Immature natural killer cell (primary cell): Measurements from ENCODE around the gene LHFPL3. TPM values are rescaled to one million over a fixed set of nuclear protein-coding genes. Genes with fewer than 3 reads are reported as not detected.
"Not testable (repeated sequence)": the region's sequence is repeated elsewhere in the genome, so short reads cannot be mapped to it uniquely, and the experiment has no call there.

Source experiments
- DNase-seq, 3 donors: peaks; one replicate each; pipeline ENCODE4 v3.0.0; 2022; ENCODE audit warnings: mixed read lengths in 1 of 3
- H3K27ac Mint-ChIP-seq, 6 donors: one replicate each; pipeline ENCODE4 v1.8.0; 2020; ENCODE audit warnings: mixed read lengths in 6 of 6, mild to moderate bottlenecking in 5 of 6, inconsistent platforms in 4 of 6, moderate library complexity in 3 of 6
- H3K27me3 Mint-ChIP-seq, 3 donors: one replicate each; pipeline ENCODE4 v1.8.0; 2020 to 2021; ENCODE audit warnings: low read depth in 3 of 3, mild to moderate bottlenecking in 3 of 3, mixed read lengths in 3 of 3, moderate library complexity in 3 of 3, inconsistent platforms in 1 of 3
- H3K36me3 Mint-ChIP-seq, 3 donors: one replicate each; pipeline ENCODE4 v1.8.0; 2020; ENCODE audit warnings: mixed read lengths in 3 of 3, inconsistent platforms in 2 of 3, mild to moderate bottlenecking in 2 of 3
- H3K4me1 Mint-ChIP-seq, 2 donors: one replicate each; pipeline ENCODE4 v1.8.0; 2020; ENCODE audit warnings: inconsistent platforms in 2 of 2, mild to moderate bottlenecking in 2 of 2, mixed read lengths in 2 of 2, moderate library complexity in 1 of 2
- H3K4me3 Mint-ChIP-seq, 5 donors: one replicate each; pipeline ENCODE4 v1.8.0; 2020; ENCODE audit warnings: mild to moderate bottlenecking in 5 of 5, mixed read lengths in 5 of 5, inconsistent platforms in 3 of 5, moderate library complexity in 3 of 5
- H3K9me3 Mint-ChIP-seq, 6 donors: one replicate each; pipeline ENCODE4 v1.8.0; 2020; ENCODE audit warnings: mild to moderate bottlenecking in 6 of 6, mixed read lengths in 6 of 6, inconsistent platforms in 4 of 6, moderate library complexity in 3 of 6
- polyA plus RNA-seq, 3 donors: library from polyadenylated mRNA; unstranded; fragments of 300-500 nt; fragmentation: Illumina TruSeq; gene quantifications; one replicate each; pipeline ENCODE4 v1.2.3, GENCODE V29; 2021

The LHFPL3 gene
- polyA plus RNA-seq: not detected

DNA sequence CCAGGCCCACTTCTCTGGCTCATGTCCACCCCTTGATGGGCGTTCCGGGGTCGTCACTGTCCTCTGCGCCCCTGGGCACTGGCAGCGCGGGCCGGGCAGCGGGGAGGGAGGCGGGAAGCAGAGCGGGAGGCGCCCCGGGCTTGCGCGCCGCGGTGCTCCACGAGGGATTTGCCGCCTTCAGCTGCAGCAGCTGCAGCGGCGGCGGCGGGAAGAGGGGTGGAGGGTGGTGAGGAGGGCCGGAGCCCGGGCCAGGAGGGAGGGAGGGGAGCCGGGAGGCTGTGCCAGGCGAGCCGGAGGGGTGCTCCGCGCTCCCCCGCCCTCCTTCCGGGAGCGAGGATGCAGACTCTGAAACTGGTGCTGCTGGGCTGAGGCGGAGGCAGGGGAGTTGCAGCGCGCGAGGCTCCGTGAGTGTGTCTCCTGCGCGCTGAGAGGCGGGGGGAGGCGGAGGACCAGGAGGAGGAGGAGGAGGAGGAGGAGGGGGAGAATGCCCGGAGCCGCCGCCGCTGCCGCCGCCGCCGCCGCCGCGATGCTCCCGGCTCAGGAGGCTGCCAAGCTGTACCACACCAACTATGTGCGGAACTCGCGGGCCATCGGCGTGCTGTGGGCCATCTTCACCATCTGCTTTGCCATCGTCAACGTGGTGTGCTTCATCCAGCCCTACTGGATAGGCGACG lies at the start of gene LHFPL3:
Gene LHFPL3, plus strand, starts transcription at position 308 of the 674 bp plus-strand sequence.
- no peak for DNase-seq
- Mint-ChIP-seq H3K4me3 (peak within 1 kb of the TSS in 1 of 5 donors; percentile 31), H3K36me3 (no peaks in the 10 kb centered on the region), H3K27me3 (peaks cover 11 to 24% (median 15%) of the 10 kb centered on the region in 3 donors), H3K27ac (no peak within 1 kb of the TSS), H3K4me1 (no peaks in the 10 kb centered on the region), H3K9me3 (peaks cover 0 to 17% (median 1%) of the 10 kb centered on the region in 6 donors)

DNA sequence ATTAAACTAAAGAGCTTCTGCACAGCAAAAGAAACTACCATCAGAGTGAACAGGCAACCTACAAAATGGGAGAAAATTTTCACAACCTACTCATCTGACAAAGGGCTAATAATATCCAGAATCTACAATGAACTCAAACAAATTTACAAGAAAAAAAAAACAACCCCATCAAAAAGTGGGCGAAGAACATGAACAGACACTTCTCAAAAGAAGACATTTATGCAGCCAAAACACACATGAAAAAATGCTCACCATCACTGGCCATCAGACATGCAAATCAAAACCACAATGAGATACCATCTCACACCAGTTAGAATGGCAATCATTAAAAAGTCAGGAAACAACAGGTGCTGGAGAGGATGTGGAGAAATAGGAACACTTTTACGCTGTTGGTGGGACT lies 46.7 kb upstream of the LHFPL3 start:
- not testable (repeated sequence) for H3K27ac Mint-ChIP-seq, H3K36me3 Mint-ChIP-seq

DNA sequence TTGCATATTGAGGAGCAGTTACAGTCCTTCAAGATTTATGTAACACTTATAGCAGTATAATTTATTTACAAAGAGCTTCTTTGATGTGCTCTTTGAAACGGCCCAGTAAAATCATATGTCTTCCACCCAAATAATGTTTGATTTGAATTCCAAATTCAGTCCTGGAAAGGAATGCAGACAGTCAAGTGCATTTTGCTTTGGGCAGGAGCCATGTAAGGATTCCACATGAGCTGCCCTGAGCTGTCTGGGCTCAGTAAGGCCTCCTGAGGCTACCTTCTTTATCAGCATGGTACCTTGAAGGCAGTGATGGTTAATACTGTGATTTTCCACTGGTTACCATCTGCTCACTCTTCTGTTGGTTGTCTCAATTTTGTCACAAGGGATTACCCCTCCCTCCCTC lies 41.6 kb upstream of the LHFPL3 start:
- H3K4me1 Mint-ChIP-seq: no peaks in the 10 kb centered on the region
- H3K36me3 Mint-ChIP-seq: no peaks in the 10 kb centered on the region
- H3K4me3 Mint-ChIP-seq: no peak overlapping the region
- peaks cover 0 to 2% (median 1%) of the 10 kb centered on the region in 3 donors for H3K27me3 Mint-ChIP-seq
- H3K9me3 Mint-ChIP-seq: peaks cover 0 to 8% (median 2%) of the 10 kb centered on the region in 6 donors
- no peak overlapping the region for H3K27ac Mint-ChIP-seq
- DNase-seq: no peak

More for the DNA sequence above, 46.7 kb upstream of the LHFPL3 start:
- not testable (repeated sequence) for H3K27me3 Mint-ChIP-seq, H3K4me3 Mint-ChIP-seq, DNase-seq, H3K4me1 Mint-ChIP-seq
- H3K9me3 Mint-ChIP-seq: peaks cover 0 to 11% (median 2%) of the 10 kb centered on the region in 6 donors

DNA sequence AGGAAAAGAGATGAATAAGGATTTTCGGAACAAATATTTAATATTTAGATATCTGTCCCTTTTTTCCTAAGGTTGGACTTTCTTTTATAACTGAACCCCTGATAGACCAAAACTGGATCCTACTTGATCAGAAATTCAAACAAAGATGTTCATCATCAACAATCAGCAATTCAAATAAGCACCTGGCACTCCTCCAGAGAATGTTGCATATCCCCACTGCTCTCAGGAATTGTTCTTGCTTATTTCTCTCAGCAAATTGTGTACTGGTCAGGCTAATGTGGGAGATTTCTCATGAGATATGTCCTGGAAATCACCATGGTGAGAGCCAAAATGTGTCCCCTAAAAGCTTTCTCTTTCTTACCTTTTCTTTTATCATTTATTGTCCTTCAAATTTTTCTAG lies 40.3 kb upstream of the LHFPL3 start:
- DNase-seq: no peak
- H3K4me3 Mint-ChIP-seq: no peak overlapping the region
- H3K4me1 Mint-ChIP-seq: no peaks in the 10 kb centered on the region
- peaks cover 0 to 2% (median 1%) of the 10 kb centered on the region in 3 donors for H3K27me3 Mint-ChIP-seq
- H3K27ac Mint-ChIP-seq: no peak overlapping the region
- H3K36me3 Mint-ChIP-seq: no peaks in the 10 kb centered on the region
- H3K9me3 Mint-ChIP-seq: peaks cover 0 to 8% (median 2%) of the 10 kb centered on the region in 6 donors

DNA sequence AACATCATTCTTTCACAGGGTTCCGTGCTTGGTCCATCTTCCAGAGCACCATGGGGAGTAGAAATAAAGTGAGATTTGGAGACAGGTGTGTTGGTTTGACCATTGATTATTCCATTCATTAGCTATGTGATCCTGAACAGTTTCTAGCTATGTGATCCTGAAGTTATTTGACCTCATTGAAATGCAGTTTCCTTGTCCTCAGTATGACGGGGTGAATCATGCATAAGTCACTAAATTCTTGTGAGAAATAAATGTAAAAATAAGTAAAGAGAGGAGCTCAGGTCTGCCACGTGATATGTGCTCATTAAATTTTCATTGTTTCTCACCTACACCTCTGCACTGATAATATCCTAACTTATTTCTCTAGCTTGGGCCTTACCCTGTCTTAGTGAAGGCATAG lies 34.1 kb upstream of the LHFPL3 start:
- Mint-ChIP-seq H3K9me3 (peaks cover 0 to 8% (median 2%) of the 10 kb centered on the region in 6 donors), H3K36me3 (no peaks in the 10 kb centered on the region), H3K4me3 (no peak overlapping the region), H3K27ac (no peak overlapping the region), H3K4me1 (no peaks in the 10 kb centered on the region), H3K27me3 (peaks cover 0 to 4% (median 4%) of the 10 kb centered on the region in 3 donors)
- DNase-seq: no peak

DNA sequence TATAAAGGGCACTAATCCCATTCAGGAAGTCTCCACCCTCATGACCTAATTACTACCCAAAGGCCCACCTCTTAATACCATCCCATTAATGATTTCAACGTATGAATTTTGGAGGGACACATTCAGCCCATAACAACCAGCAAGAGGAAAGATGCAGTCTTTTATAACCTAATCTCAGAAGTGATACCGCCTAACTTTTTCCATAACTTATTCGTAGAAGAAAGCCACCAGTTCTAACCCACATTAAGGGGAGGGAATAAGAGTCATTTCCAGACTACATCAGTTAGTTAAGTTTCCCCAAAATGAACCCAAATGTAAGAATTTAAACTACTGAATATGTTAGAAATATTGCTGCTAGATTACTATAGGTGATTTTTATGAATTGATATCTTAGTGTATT lies 32.1 kb upstream of the LHFPL3 start:
- Mint-ChIP-seq H3K4me3 (no peak overlapping the region), H3K9me3 (peaks cover 0 to 8% (median 3%) of the 10 kb centered on the region in 6 donors), H3K27ac (no peak overlapping the region), H3K36me3 (no peaks in the 10 kb centered on the region), H3K27me3 (peaks cover 0 to 4% (median 2%) of the 10 kb centered on the region in 3 donors), H3K4me1 (no peaks in the 10 kb centered on the region)
- no peak for DNase-seq

DNA sequence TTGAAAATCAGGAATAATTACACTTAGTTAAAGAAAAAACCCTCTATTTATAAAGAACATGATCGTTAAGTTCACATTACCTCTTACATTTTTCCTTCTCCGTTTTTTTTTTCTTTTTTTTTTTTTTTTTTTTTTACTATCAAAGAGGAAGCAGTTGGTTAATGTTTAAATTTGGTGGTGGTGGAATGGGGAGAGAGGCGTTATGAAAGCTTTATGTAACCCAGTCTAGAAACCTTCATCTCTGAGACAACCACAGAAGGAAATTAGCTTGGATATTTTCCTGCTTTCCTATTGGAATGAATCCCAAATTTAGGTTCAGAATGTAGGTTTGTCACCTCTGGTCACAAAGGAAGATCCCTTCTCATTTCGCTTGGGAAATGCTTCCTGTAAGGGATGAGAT lies 31.5 kb upstream of the LHFPL3 start:
- DNase-seq: no peak
- Mint-ChIP-seq H3K9me3 (peaks cover 0 to 13% (median 3%) of the 10 kb centered on the region in 6 donors), H3K27me3 (peaks cover 0 to 4% (median 2%) of the 10 kb centered on the region in 3 donors)

DNA sequence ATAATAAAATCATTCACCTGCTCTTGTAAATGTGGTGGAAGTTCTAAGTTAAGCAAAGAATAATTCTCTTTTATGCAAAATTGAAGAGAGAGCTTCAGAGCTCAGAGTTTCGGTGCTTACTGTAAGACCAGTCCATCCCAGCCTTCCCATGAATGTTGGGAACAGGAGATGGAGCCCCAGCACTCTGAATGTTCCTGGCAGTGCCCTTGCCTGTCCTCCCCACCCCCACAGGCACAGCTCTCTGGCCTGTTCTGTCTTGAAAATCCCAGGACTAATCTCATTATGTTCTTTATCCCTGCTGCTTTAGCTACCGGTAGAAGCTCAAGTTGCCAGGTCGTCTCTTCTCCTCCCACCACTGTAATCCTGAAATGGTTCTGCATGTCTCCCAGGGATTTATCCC lies 29.1 kb upstream of the LHFPL3 start:
- peaks cover 0 to 3% (median 2%) of the 10 kb centered on the region in 3 donors for H3K27me3 Mint-ChIP-seq
- no peak overlapping the region for H3K4me3 Mint-ChIP-seq
- H3K27ac Mint-ChIP-seq: no peak overlapping the region
- no peaks in the 10 kb centered on the region for H3K36me3 Mint-ChIP-seq
- H3K9me3 Mint-ChIP-seq: peaks cover 0 to 13% (median 3%) of the 10 kb centered on the region in 6 donors
- no peak for DNase-seq
- no peaks in the 10 kb centered on the region for H3K4me1 Mint-ChIP-seq

More for the DNA sequence above, 31.5 kb upstream of the LHFPL3 start:
- Mint-ChIP-seq H3K27ac (no peak overlapping the region), H3K36me3 (no peaks in the 10 kb centered on the region), H3K4me1 (no peaks in the 10 kb centered on the region), H3K4me3 (no peak overlapping the region)

DNA sequence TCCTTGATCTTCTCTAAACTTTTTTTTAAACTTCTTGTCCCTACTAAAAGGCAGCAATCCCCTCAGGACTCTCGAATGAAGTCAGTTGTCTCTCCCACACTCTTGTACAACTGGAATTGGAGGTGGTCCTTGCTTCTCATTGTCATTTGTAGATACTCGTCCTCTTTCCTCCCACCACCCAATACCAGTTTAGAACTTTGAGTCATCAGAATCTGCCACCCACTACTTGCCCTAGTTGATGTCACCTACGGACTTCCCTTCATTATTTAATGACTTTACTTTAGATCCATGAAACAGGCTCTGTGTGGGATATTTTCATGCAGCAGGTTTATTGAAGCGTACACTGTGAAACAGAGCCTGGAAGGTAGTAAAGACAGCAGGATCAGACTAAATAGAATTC lies 28.6 kb upstream of the LHFPL3 start:
- Mint-ChIP-seq H3K27ac (no peak overlapping the region), H3K9me3 (peaks cover 0 to 13% (median 3%) of the 10 kb centered on the region in 6 donors)

DNA sequence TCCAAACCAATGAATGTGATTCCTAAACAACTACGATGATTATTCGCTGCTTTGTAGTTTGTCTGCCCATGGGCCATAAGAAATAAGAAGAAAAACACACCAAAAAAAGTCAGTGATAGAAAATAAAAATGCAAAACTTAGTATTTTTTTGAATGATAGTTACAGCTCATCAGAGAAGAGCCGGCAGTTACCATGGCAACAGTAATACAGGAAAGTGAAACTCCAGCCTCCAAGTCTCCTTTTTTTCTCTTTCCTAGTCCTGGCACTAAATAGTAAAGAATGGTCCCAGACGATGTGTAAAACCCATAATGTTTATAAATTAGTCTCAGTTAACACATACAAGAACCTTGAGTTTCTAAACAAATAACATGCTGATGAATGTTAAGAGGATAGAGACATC lies 21.6 kb upstream of the LHFPL3 start:
- no peak overlapping the region for H3K4me3 Mint-ChIP-seq

More for the DNA sequence above, 28.6 kb upstream of the LHFPL3 start:
- Mint-ChIP-seq H3K4me1 (no peaks in the 10 kb centered on the region), H3K27me3 (peaks cover 0 to 3% (median 2%) of the 10 kb centered on the region in 3 donors), H3K36me3 (no peaks in the 10 kb centered on the region), H3K4me3 (no peak overlapping the region)
- DNase-seq: no peak

DNA sequence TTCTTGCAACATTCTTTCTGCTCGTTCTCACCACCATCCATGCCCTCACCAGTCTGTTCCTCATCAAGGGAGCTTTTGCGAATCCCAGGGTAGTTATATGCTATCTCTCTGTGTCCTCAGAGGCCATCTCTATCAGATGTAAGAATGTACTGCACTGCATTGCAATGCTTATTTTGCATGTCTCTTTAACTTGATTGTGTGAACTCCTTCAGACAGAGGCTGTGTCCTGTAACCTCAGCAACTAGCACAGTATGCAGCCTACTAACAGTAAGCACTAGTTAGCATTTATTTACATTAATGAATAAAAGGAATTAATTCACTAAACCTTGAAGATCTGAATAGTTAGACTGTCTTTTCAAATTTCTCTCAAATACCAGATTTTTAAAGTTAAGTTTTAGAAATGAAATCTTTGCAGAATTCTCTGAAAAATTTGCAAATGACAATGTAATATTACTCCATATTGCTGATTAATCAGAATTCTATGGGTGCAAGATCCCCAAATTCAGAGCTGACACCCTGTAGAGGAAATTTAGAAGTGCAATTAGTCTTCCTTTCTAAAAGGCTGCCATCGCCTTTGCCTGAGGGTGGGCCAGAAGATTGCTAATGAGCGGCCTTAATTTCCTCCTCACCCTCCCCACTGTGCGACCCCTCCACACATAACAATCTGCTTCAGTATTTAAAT lies 10.3 kb upstream of the LHFPL3 start:
- no peak overlapping the region for H3K4me3 Mint-ChIP-seq
- no peaks in the 10 kb centered on the region for H3K4me1 Mint-ChIP-seq
- no peak overlapping the region for H3K27ac Mint-ChIP-seq
- no peaks in the 10 kb centered on the region for H3K36me3 Mint-ChIP-seq
- H3K27me3 Mint-ChIP-seq: peaks cover 3 to 4% (median 4%) of the 10 kb centered on the region in 3 donors
- no peak for DNase-seq
- H3K9me3 Mint-ChIP-seq: peaks cover 5 to 32% (median 19%) of the 10 kb centered on the region in 6 donors

More for the DNA sequence above, 21.6 kb upstream of the LHFPL3 start:
- peaks cover 0 to 3% (median 0%) of the 10 kb centered on the region in 3 donors for H3K27me3 Mint-ChIP-seq
- H3K36me3 Mint-ChIP-seq: no peaks in the 10 kb centered on the region
- no peak overlapping the region for H3K27ac Mint-ChIP-seq
- DNase-seq: no peak
- H3K9me3 Mint-ChIP-seq: peaks cover 0 to 6% (median 0%) of the 10 kb centered on the region in 6 donors
- no peaks in the 10 kb centered on the region for H3K4me1 Mint-ChIP-seq

DNA sequence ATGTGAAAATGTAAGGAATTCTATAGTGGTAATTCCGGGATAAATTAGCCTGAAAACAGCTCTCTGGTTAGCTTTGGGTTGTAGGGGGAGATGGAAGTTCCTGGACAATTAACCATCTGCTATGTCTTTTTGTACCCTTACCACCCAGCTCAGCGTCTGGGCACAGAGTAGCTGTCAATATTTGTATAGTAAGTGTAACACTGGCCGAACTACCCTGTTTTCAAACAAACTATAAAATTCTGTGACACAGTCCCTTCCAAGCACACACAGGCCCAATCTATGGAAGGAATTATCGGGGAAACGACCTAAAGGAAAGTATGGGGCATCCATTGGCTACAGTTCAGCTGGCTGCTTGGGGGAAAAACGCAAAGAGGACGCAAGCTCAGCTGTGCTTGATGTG lies 869 bp upstream of the LHFPL3 start:
- peaks cover 13 to 23% (median 15%) of the 10 kb centered on the region in 3 donors for H3K27me3 Mint-ChIP-seq
- peak overlapping the region in 1 of 5 donors; percentile 31 for H3K4me3 Mint-ChIP-seq

DNA sequence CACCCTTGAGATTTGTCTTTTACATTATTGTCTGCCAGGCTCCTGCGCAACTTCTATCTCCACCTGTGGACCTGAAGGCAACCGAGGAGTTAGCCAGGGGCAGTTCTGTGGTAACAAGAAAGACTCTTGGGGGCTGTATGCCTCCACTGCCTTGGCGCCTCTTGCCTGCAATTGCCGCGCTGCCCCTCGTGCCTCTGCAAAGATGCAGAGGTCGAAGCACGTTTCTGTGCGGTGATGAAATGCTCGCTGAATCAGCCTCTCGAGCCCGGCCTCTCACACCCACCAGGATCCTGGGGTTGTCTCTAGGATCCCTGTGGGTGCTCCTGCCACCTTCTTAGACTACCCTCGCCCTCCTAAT lies 486 bp upstream of the LHFPL3 start:
- Mint-ChIP-seq H3K4me1 (no peaks in the 10 kb centered on the region), H3K27me3 (peaks cover 11 to 23% (median 15%) of the 10 kb centered on the region in 3 donors), H3K27ac (no peak overlapping the region), H3K9me3 (peaks cover 0 to 22% (median 3%) of the 10 kb centered on the region in 6 donors), H3K36me3 (no peaks in the 10 kb centered on the region), H3K4me3 (no peak overlapping the region)
- no peak for DNase-seq

More for the DNA sequence above, 869 bp upstream of the LHFPL3 start:
- no peaks in the 10 kb centered on the region for H3K4me1 Mint-ChIP-seq
- H3K36me3 Mint-ChIP-seq: no peaks in the 10 kb centered on the region
- peaks cover 0 to 23% (median 4%) of the 10 kb centered on the region in 6 donors for H3K9me3 Mint-ChIP-seq
- H3K27ac Mint-ChIP-seq: no peak overlapping the region
- DNase-seq: no peak
